Measurements from ENCODE around the gene FHAD1.

- TF ChIP-seq CTCF (IDR thresholded peaks at IDR 0.05) (no peak), EP300 (IDR thresholded peaks at IDR 0.05) (no peak)
Measured at GRCh38 chr1:15357612-15358207, 110.7 kb downstream of the FHAD1 start.

Measured in esophagus muscularis mucosa (tissue), 3 donors.